SIG-M5 (cell line): ENCODE measurements around the gene NLRX1.
"Not testable (repeated sequence)": the region's sequence is repeated elsewhere in the genome, so short reads cannot be mapped to it uniquely, and the experiment has no call there.

Experiments used
- DNase-seq: peaks from one replicate; lab custom pipeline; 2025; lab: John Stamatoyannopoulos, UW

Gene NLRX1

DNA sequence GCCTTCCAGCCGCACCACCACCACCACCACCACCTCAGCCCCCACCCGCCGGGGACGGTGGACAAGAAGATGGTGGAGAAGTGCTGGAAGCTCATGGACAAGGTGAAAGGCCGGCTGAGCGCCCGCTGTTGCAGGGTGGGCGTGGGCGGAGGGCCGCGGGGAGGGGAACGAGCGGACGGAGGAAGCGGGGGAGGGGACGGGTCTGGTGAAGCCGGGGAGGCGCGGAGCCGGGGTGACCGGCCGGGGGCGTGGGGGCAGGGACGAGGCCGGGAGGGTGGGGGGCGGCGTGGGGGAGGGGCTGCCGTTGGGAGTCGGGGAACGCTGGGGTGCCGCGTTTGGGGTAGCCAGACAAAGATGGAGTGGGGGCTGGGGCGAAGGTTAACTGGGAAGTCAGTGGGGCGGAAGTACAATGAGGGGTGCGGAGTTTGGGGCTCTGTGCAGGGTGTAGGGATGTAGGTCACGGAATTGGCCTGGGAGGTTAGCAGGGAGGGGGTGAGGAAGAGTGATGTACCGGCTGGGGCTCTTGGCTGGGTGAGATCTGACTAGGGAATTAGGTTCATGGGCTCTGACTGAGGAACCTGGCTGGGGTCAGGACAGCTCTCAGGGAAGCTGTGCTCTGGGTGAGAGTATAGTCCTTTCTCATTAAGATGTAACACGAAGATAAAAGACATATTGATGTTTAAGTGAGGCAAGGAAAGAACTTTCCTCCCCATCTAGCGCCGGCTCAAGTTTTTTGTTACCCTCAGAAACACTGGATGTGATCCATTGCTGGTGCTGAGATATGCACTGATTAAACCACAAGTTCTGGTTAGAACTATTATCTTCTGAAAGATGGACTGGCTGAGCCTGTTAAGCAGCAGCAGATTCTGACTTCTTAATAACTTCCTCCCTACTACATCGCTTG, 38.2 kb downstream of the NLRX1 start:
- no peak for DNase-seq

DNA sequence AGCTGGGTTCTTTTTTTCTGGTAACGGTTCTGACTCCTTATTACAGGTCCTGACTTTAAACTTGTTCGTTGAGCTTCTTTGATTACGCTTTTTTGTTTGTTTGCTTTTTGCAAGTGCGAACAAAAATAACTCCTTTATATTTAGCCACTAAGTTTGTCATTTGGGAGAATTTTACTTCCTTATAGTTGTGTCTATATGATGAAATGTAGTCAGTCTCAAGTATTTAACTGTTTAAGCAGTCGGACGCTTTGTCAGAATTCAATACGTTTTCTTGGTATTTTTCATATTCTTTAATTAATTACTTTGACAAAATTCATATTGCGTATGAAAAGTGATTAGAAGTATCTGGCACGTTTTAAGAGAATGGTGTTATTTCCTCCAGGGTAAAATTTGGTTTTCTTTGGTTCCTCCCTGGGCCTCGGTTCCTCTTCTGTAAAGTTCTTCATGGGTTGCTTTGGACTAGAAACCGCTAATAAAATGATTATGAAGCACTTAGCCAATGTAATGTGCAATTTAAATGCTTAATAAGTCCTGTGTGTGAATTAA, 39.0 kb downstream of the NLRX1 start:
- no peak for DNase-seq

DNA sequence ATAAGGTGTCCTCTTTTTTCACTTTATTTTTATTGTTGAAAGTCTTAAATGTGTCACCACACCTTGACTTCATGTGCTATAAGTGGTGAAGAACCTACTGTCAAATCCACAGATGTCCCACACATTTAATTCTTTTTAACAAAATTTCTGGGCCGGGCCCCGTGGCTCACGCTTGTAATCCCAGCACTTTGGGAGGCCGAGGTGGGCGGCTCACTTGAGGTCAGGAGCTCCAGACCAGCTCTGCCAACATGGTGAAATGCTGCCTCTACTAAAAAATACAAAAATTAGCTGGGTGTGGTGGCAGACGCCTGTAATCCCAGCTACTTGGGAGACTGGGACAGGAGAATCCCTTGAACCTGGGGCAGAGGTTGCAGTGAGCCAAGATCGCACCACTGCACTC, 40.7 kb downstream of the NLRX1 start:
- DNase-seq = no peak

DNA sequence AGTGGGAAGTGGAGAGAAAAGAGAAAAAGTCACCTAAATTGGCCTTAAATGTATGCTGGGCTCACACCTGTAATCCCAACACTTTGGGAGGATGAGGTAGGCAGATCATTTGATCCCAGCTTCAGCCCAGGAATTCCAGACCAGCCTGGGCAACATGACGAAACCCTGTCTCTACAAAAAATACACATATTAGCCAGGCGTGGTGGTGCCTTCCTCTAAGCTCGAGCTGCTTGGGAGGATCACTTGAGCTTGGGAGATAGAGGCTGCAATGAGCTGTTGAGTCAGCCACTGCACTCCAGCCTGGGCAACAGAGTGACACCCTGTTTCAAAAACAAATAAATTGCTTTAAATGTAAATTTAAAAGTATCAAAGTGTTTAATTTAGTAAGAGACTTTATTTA, 41.5 kb downstream of the NLRX1 start:
- DNase-seq = no peak

DNA sequence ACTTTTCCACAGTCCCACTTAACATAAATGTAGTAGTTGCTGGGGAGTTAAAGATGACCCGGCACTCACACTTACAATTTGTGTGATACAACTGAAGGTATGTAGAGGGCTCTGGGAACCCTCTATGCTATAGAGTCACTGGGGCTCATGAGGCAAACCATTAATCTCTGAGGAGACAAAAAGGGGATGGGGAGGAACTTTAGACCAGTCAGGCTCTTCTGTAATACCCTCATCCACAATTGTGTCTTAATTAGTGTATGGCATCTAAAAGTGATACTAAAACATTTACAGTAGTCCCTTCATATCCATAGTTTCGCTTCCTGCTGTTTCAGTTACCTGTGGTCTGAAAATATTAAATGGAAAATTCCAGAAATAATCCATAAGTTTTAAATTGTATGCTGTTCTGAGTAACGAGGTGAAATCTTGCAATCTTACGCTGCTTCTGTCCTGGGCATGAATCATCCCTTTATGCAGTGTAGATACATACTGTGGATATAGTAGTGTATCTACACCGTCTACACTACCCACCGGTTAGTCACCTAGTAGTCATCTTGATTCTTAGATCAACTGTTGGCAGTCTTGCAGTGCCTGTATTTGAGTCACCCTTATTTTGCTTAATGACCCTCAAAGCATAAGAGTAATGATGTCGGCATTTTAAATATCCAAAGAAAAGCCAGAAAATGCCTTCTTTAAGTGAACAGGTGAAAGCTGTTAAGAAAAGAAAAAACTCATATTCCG, 49.8 kb downstream of the NLRX1 start:
- DNase-seq = no peak

DNA sequence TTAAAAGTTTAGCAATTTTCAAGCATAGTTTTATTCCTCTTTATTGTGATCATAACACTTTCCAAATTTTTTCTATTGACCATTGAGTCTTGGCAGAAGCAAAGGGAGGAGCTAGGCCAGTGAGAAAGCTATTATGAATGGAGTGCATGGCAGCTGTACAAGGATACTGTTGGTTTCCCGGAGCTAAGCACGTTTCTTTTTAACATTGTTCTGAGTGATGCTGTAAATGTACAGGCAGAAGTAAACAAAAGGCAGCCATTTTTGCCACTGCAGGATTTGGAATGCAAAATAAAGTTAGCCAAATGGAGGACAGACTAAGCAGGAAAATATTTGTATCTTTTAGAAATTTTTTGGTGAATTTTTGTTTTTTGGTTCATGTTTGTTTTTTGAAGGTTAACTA, 53.8 kb downstream of the NLRX1 start:
- DNase-seq = no peak

DNA sequence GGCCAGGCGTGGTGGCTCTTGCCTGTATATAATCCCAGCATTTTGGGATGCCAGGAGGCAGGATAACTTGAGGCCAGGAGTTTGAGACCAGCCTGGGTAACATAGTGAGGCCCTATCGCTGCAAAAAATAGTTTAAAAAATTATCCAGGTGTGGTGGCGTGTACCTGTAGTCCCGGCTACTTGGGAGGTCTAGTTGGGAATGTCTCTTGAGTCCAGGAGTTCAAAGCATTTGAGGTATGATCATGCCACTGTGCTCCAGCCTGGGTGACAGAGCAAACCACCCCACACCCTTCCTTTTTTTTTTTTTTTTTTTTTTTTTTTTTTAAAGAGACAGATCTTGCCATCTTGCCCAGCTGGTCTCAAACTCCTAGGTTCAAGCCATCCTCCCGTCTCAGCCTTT, 54.4 kb downstream of the NLRX1 start:
- no peak for DNase-seq

DNA sequence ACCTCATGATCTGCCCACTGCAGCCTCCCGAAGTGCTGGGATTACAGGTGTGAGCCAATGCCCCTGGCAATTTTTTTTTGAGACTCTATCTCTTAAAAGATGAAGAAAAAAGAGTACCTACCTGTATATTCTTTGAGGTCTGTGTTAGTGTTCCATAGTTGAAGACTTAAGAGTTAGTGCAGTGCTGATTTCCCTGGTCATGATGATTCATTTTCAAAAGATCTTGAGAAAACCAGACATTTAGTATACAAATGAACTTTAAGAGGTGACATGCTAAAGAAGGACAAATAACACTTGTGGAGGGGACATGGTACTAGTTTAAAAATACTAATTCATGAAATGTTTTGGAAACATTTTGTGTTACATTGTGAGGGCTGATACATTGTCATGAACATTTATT, 55.3 kb downstream of the NLRX1 start:
- DNase-seq = no peak

DNA sequence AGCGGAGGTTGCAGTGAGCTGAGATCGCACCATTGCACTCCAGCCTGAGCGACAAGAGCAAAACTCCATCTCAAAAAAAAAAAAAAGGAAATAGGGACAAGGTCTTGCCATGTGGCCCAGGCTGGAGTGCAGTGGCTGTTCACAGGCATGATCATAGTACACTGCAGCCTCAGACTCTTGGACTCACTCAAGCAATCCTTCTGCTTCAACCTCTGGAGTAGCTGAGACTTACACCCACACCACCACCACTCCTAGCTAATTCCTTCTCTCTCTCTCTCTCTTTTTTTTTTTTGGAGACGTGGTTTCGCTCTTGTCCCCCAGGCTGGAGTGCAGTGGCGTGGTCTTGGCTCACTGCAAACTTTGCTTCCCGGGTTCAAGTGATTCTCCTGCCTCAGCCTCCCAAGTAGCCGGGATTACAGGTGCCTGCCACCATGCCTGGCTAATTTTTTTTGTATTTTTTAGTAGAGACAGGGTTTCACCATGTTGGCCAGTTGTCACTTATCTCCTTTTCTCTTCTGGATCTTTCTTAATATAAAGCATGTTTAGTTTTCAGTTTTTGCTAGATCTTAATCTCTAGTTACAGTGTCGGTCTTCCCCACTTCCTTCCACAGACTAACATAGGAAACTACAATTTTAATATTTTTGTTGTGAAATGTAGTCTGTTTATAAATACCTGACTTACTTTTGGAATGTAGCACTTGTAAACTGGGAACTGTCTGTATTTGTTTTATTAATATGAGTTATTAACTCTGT, 60.2 kb downstream of the NLRX1 start:
- DNase-seq = not testable (repeated sequence)

DNA sequence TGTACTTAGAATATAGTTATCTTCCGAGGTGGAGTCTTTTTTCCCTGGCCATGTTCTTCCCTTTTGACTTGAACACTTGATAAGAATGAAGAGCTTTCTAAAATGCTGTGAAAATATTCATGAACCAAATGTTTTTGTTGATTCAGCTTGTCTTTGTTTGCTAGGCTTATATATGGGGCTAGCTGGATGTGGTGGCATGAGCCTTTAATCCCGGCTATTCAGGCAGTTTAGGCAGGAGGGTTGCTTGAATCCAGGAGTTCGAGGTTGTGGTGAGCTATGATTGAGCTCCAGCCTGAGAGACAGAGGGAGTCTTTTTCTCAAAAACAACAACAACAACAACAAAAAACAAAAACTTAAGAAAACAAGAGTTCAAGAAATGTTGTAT, 60.8 kb downstream of the NLRX1 start:
- no peak for DNase-seq

DNA sequence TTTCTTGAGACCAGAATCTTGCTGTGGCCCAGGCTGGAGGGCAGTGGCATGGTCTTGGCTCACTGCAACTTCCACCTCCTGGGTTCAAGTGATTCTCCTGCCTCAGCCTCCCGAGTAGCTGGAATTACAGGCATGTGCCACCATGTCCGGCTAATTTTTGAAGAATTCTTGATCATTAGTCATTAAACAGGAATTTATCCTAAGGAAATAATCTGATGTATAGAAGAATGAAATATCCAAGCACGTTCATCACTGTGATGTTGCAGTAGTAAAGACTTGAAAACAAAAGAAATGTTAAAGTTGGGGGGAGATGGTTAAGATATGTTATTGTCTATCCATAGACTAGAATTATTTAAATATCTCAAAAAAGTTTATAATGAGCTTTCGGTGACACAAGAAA, 61.2 kb downstream of the NLRX1 start:
- no peak for DNase-seq
